CD4-positive, alpha-beta T cell treated with Interleukin-6 for 4 hours (primary cell): ENCODE measurements around the gene UBAC2.
A peak's percentile ranks its signal among the peaks of the same experiment; 100 is the strongest.

Experiments used
- DNase-seq: peaks from one replicate; pipeline ENCODE4 v3.0.0-alpha.2; 2020; ENCODE audit warnings: mixed read lengths

UBAC2 gene

GRCh38 chr13:99272481-99272880, 71.8 kb downstream of the UBAC2 start:
- no peak for DNase-seq

- no peak for DNase-seq
Measured at GRCh38 chr13:99273128-99273527, 72.5 kb downstream of the UBAC2 start.

GRCh38 chr13:99275093-99275469, 74.4 kb downstream of the UBAC2 start:
- DNase-seq, result peak; percentile 70

- DNase-seq, result no peak
Measured at GRCh38 chr13:99276706-99277105, 76.1 kb downstream of the UBAC2 start.

GRCh38 chr13:99277629-99278028, 77.0 kb downstream of the UBAC2 start:
- DNase-seq, result no peak

GRCh38 chr13:99278200-99278599, 77.5 kb downstream of the UBAC2 start:
- peak; percentile 19 for DNase-seq

- no peak for DNase-seq
Measured at GRCh38 chr13:99278843-99279242, 78.2 kb downstream of the UBAC2 start.

GRCh38 chr13:99279637-99280036, 79.0 kb downstream of the UBAC2 start:
- no peak for DNase-seq

- DNase-seq, result no peak
Measured at GRCh38 chr13:99280166-99280565, 79.5 kb downstream of the UBAC2 start.

GRCh38 chr13:99281811-99282263, 81.2 kb downstream of the UBAC2 start:
- peak; percentile 72 for DNase-seq

GRCh38 chr13:99282264-99283231, 81.9 kb downstream of the UBAC2 start:
- DNase-seq, result no peak

- DNase-seq, result no peak
Measured at GRCh38 chr13:99285432-99286182, 85.0 kb downstream of the UBAC2 start.

GRCh38 chr13:99287551-99287950, 86.9 kb downstream of the UBAC2 start:
- DNase-seq, result no peak

- DNase-seq, result no peak
Measured at GRCh38 chr13:99288089-99288488, 87.4 kb downstream of the UBAC2 start.

GRCh38 chr13:99289271-99289670, 88.6 kb downstream of the UBAC2 start:
- no peak for DNase-seq

GRCh38 chr13:99289674-99290337, 89.2 kb downstream of the UBAC2 start:
- DNase-seq, result peak; percentile 63

GRCh38 chr13:99290894-99291293, 90.2 kb downstream of the UBAC2 start:
- no peak for DNase-seq

- no peak for DNase-seq
Measured at GRCh38 chr13:99293178-99293577, 92.5 kb downstream of the UBAC2 start.

- no peak for DNase-seq
Measured at GRCh38 chr13:99294198-99294597, 93.5 kb downstream of the UBAC2 start.

- DNase-seq, result no peak
Measured at GRCh38 chr13:99294958-99295357, 94.3 kb downstream of the UBAC2 start.

GRCh38 chr13:99295488-99296252, 95.0 kb downstream of the UBAC2 start:
- DNase-seq, result no peak

- peak; percentile 19 for DNase-seq
Measured at GRCh38 chr13:99296398-99296797, 95.7 kb downstream of the UBAC2 start.
